Astrocyte (in vitro differentiated cells and primary cell): ENCODE results near the gene ATXN7L1.

Source experiments
- CTCF ChIP-seq: IDR thresholded peaks from 2 replicates; pipeline ENCODE4 v1.5.1; 2011; ENCODE audit warnings: low read depth, mild to moderate bottlenecking, inconsistent platforms, low read length, moderate library complexity; ENCODE audit not compliant: insufficient read depth
- EZH2 ChIP-seq: IDR thresholded peaks from 2 replicates; pipeline ENCODE4 v1.6.1; 2012; ENCODE audit warnings: mild to moderate bottlenecking, low read length, inconsistent platforms; ENCODE audit not compliant: insufficient read depth

GRCh38 chr7:105905209-105905909 lies 29.0 kb upstream of the ATXN7L1 start:
- no peak for TF ChIP-seq CTCF
- TF ChIP-seq EZH2, result no peak
